ENCODE data around the gene NEGR1.
A peak's percentile ranks its signal among the peaks of the same experiment; 100 is the strongest.

The NEGR1 gene

GRCh38 chr1:71698186-71698585, 584.2 kb downstream of the NEGR1 start:
- TF ChIP-seq, protein P1, sequence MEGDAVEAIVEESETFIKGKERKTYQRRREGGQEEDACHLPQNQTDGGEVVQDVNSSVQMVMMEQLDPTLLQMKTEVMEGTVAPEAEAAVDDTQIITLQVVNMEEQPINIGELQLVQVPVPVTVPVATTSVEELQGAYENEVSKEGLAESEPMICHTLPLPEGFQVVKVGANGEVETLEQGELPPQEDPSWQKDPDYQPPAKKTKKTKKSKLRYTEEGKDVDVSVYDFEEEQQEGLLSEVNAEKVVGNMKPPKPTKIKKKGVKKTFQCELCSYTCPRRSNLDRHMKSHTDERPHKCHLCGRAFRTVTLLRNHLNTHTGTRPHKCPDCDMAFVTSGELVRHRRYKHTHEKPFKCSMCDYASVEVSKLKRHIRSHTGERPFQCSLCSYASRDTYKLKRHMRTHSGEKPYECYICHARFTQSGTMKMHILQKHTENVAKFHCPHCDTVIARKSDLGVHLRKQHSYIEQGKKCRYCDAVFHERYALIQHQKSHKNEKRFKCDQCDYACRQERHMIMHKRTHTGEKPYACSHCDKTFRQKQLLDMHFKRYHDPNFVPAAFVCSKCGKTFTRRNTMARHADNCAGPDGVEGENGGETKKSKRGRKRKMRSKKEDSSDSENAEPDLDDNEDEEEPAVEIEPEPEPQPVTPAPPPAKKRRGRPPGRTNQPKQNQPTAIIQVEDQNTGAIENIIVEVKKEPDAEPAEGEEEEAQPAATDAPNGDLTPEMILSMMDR (IDR thresholded peaks at IDR 0.05; ENCODE audit: insufficient read depth, low read depth, low read length, missing control alignments), result no peak
- no peak for DNase-seq (ENCODE audit: low read depth)
- no peak overlapping the region for H3K4me3 ChIP-seq (ENCODE audit: low read length)

DNA sequence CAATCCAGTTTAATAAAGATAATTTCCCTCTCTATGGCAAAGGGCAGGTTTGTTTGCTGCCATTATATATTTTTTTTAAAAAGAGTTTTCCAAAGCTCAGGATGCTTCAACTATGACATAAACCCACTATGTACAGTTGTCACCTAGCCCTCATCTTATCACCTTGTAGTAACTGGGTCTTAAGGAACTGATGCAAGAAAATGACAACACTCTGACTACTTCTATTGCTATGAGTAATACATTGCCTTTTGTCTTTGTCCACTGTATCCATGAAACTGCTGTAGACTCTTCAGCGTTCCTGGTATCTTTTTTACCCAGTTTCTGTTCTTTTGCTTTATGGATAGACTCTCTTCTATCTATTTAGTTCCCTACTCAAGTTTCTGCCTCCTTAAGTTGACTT, 586.5 kb downstream of the NEGR1 start:
- H3K4me3 ChIP-seq (ENCODE audit: low read length), result no peak overlapping the region
- DNase-seq (ENCODE audit: low read depth), result peak; percentile 23
- TF ChIP-seq, protein P1 (IDR thresholded peaks at IDR 0.05; ENCODE audit: insufficient read depth, low read depth, low read length, missing control alignments), result no peak

GRCh38 chr1:71695084-71695483, 587.3 kb downstream of the NEGR1 start:
- DNase-seq (ENCODE audit: low read depth), result no peak
- H3K4me3 ChIP-seq (ENCODE audit: low read length), result no peak overlapping the region
- TF ChIP-seq, protein P1 (IDR thresholded peaks at IDR 0.05; ENCODE audit: insufficient read depth, low read depth, low read length, missing control alignments), result no peak

DNA sequence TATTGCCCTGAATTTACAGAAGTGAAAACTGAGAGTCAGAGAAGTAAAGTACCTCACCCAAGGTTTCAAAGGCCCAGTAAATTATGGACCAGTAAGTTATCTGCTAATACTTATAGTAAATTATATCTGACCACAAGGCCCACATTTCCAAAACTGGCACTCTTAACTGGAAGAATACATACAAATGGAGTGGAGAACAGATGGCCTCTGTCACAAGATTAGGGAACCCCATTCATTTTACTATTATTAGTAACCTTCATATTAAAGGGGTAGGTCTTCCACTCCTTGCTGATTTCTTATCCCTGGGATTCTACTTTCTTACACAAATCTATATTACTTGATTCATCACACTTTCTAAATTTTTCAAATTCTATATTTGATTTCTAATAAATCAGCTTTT, 588.8 kb downstream of the NEGR1 start:
- no peak overlapping the region for H3K4me3 ChIP-seq (ENCODE audit: low read length)
- TF ChIP-seq, protein P1 (IDR thresholded peaks at IDR 0.05; ENCODE audit: insufficient read depth, low read depth, low read length, missing control alignments), result no peak
- no peak for DNase-seq (ENCODE audit: low read depth)

GRCh38 chr1:71689635-71690034, 592.7 kb downstream of the NEGR1 start:
- TF ChIP-seq, protein P1 (IDR thresholded peaks at IDR 0.05; ENCODE audit: insufficient read depth, low read depth, low read length, missing control alignments), result no peak
- H3K4me3 ChIP-seq (ENCODE audit: low read length), result no peak overlapping the region
- no peak for DNase-seq (ENCODE audit: low read depth)

- DNase-seq (ENCODE audit: low read depth), result no peak
- no peak overlapping the region for H3K4me3 ChIP-seq (ENCODE audit: low read length)
- TF ChIP-seq, protein P1 (IDR thresholded peaks at IDR 0.05; ENCODE audit: insufficient read depth, low read depth, low read length, missing control alignments), result no peak
These were observed 595.0 kb downstream of the NEGR1 start for GRCh38 chr1:71687376-71687775.
